Hematopoietic multipotent progenitor cell treated with erythropoietin and hydrocortisone succinate and interleukin-3 and kit ligand, for 17 days (in vitro differentiated cells): ENCODE data around the gene SLC36A4.
"Not testable (repeated sequence)": the region's sequence is repeated elsewhere in the genome, so short reads cannot be mapped to it uniquely, and the experiment has no call there.

Source experiments
- DNase-seq: peaks from one replicate; pipeline ENCODE4 v3.0.0-alpha.2; 2015; ENCODE audit warnings: low spot score

The SLC36A4 gene

DNA sequence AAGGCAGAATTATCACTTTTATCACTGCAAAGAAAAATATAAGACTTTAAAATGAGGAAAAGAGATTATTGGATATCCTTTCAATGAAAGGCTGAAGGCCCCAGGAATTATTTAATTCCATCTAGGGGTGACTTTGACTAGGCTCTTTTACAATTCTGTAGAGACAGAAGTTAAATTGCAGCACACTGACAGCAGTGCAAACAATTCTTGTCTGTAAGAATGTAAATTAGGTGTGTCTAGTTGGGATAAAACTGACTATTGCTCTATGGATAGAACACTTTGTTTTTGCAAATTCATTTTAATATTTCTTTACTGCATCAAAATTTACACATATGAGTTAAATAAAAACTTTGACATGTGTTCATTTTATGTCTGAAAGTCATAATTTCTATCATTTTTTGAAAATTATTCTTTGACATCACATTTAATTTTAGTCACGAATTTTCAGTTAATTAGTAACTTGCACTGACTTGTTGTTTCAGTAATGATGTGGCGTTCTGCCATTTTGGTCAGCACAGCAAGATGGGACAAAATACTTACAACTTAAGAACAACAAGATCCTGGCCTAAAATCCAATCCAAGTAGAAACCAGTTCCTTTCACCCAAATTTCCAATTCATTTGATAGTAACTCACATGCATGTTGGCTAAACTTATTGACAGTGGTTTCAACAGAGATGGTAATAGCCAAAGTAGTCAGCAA, 75.1 kb downstream of the SLC36A4 start:
- DNase-seq, result no peak

DNA sequence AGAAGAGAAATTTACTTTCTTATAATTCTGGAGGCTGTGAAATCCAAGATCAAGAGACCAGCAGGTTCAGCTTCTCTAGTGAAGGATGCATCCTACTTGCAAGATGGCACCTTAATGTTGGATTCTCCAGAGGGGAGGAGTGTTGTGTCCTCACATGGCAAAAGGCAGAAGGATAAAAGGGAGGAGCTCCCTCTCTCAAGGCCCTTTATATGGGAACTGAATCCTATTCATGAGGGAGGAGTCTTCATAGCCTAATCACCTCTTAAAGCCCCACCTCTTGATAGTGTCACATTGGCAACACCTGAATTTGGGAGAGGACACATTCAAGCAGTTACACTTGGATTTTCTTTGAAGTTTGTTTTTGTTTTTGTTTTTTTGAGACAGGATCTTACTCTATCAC, 79.5 kb downstream of the SLC36A4 start:
- no peak for DNase-seq

DNA sequence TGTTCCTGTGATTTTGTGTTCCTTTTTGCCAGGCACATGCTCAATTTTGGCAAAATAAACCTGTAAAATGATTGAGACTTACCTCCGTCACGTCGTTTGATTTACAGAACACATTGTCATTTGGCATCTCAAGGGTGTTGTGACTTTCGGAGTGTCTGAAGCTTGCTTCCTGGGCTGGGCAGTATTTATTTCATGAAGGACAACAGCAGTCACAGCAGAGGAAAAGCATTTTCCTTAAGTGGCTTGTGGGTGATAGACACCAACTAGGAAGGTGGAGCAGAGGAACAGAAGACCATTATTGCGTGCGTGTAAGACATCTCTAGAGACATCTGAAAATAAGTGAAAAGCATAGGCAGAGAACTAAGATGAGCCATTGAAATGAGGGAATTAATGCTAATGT, 80.2 kb downstream of the SLC36A4 start:
- no peak for DNase-seq

DNA sequence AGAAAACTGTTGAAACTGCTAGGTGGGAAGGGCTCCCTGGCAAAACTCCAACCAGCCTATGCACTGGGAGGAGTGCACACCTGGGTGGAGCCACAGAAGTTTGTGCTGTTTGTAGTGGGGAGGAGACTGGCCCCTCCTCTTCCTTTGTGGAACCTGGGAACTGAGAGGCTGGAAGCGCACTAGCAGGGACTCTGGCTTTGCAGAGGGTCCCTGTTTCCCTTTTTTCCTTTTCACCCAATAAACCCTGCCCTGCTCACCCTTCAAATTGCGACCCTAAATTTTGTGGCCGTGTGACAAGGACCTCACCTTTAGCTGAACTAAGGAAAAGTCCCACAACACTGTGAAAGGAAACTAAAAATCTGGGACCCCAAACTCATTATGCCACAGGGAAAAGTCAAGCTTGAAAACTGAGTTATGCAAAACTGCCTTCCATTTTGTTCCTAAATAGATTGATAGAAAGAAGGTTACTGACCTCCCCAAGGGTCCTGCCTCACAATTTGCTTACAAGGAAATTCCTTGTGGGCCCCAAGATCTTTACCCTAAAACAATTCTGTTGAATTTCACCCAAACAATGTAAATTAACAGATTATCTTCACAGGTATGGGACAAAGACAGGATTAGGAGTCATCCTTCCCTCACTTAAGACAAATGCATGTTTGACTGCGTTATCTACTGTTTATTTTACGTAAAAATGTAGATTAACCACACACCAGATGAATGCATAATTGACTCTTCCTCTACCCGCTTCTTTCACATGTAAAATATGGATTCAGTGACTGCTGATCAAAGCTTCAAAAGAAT, 81.0 kb downstream of the SLC36A4 start:
- DNase-seq, result no peak

DNA sequence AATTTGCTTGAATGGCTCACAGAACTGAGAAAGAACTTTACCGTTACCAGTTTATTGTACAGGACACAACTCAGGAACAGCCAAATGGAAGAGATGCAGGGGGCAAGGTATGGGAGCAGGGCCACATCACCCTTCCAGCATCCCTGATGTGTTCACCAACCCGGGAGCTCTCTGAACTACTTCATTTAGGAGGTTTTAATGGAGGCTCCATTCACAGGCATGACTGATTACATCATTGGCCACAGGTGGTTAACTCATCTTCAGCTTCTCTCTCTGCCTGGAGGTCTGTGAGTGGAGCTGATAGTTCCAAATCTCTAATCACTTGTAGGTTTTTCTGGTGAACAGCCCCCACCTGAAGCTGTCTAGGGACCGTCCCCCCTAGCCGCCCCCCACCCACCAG, 83.5 kb downstream of the SLC36A4 start:
- no peak for DNase-seq

DNA sequence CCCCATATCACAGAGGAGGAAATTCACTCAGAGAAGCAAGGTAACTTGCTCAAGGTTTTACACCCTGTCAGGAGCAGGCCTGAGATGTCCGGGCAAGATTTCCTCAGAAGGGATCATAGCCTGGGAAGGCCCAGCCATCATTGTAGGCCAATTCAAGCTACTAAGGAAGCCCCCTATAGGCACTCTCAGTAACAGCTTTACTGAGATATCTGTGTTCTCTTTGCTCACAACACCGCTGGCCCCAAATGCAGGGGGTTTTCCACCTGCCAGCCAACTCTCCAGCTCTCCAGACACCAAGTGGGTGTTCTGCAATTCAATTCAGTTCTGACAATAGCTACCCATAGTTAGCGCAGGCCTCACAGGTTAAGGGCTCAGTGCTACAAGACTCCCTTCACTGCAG, 84.0 kb downstream of the SLC36A4 start:
- DNase-seq, result no peak

DNA sequence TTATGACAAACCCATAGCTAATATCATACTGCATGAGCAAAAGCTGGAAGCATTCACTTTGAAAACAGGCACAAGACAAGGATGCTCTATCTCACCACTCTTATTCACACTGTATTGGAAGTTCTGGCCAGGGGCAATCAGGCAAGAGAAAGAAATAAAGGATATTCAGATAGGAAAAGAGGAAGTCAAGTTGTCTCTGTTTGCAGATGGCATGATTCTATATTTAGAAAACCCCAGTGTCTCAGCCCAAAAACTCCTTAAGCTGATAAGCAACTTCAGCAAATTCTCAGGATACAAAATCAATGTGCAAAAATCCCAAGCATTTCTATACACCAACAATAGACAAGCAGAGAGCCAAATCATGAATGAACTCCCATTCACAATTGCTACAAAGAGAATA, 86.6 kb downstream of the SLC36A4 start:
- DNase-seq, result not testable (repeated sequence)

DNA sequence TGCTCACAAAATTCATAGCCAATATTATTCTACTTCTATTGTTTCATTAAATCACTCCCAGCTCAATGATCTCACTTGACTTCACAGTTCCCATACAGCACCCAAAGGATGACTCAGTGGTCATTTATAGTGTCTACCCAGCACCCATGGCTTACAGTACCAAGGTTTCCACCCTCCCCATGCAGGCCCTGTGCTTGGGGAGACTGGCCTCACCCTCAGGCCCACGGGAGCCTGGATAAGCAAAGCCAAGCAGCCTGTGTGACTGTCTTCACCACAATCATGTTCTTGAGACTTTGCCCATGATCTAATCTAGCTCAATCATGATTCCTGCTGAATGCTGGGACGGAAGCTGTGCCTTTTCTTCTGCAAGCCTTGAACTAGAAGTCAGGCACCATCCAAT, 97.6 kb downstream of the SLC36A4 start:
- DNase-seq, result no peak

DNA sequence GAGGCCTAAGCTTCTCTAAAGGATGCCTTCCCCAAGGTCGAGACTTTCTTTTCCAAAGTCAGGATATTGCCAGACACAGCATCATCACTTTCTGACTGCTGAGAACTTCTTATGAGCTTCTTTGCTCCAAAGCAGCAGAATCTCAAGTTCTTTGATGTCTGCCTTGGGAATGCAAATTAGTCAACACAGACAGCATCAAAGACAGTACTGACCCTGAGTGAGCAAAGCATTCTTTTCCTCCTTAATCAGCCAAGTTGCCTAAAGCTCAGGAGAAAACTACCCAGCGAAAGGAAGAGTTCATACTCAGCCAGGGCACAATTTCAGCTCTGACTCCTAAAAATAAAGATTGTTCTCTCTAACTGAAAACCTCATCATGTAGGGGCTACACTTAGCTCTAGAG, 98.0 kb downstream of the SLC36A4 start:
- DNase-seq, result no peak
